ENCODE results near the gene THUMPD3.
A peak's percentile ranks its signal among the peaks of the same experiment; 100 is the strongest.

Gene THUMPD3

DNA sequence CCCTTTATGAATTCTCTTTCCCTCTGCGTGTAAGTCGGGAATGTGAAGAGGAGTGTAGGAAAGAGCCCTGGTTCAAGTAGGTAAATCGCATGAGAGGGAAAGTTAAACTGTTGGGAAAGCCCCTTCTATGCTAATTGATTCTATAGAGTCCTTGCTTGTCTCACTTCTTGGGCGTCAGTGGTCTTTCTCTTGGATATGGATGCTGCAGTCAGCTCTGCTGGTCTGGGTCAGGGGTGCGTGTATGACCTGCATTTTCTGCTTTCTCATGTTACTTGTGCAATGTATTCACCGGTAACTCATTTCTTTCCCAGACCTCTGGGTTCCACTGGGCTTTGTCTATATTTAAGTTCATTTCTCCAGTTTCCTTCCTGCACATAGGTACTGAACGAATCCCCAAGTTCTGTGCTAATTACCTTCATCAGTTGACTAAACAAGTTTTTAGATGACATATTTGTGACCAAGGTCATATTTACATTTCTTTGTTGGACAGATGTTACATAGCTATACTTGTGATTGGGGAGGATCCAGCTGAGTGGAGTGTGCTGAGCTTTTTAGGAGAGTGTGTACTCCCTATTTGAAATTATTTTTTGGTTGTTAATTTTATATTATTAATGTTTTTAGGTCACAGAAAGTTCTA is 36.0 kb downstream of the THUMPD3 start:
- TF ChIP-seq TEAD4 (IDR thresholded peaks at IDR 0.05) (no peak), TAF1 (IDR thresholded peaks at IDR 0.05; ENCODE audit: low read depth) (no peak), CREB1 (IDR thresholded peaks at IDR 0.05; ENCODE audit: low read depth) (no peak), EP300 (IDR thresholded peaks at IDR 0.05; ENCODE audit: borderline replicate concordance) (no peak), FOXM1 (IDR thresholded peaks at IDR 0.05; ENCODE audit: borderline replicate concordance, low read depth) (no peak), YY1 (IDR thresholded peaks at IDR 0.05; ENCODE audit: low read depth) (no peak), RAD21 (IDR thresholded peaks at IDR 0.05; ENCODE audit: low read depth) (no peak), EGR1 (IDR thresholded peaks at IDR 0.05) (no peak), ZBTB7A (IDR thresholded peaks at IDR 0.05; ENCODE audit: low read depth) (no peak), NFIC (IDR thresholded peaks at IDR 0.05) (no peak), CEBPB (IDR thresholded peaks at IDR 0.05) (no peak), TCF12 (IDR thresholded peaks at IDR 0.05; ENCODE audit: low read depth) (no peak)
- TF ChIP-seq, protein P1, sequence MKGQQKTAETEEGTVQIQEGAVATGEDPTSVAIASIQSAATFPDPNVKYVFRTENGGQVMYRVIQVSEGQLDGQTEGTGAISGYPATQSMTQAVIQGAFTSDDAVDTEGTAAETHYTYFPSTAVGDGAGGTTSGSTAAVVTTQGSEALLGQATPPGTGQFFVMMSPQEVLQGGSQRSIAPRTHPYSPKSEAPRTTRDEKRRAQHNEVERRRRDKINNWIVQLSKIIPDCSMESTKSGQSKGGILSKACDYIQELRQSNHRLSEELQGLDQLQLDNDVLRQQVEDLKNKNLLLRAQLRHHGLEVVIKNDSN (IDR thresholded peaks at IDR 0.05), result no peak
- TF ChIP-seq, protein P2, sequence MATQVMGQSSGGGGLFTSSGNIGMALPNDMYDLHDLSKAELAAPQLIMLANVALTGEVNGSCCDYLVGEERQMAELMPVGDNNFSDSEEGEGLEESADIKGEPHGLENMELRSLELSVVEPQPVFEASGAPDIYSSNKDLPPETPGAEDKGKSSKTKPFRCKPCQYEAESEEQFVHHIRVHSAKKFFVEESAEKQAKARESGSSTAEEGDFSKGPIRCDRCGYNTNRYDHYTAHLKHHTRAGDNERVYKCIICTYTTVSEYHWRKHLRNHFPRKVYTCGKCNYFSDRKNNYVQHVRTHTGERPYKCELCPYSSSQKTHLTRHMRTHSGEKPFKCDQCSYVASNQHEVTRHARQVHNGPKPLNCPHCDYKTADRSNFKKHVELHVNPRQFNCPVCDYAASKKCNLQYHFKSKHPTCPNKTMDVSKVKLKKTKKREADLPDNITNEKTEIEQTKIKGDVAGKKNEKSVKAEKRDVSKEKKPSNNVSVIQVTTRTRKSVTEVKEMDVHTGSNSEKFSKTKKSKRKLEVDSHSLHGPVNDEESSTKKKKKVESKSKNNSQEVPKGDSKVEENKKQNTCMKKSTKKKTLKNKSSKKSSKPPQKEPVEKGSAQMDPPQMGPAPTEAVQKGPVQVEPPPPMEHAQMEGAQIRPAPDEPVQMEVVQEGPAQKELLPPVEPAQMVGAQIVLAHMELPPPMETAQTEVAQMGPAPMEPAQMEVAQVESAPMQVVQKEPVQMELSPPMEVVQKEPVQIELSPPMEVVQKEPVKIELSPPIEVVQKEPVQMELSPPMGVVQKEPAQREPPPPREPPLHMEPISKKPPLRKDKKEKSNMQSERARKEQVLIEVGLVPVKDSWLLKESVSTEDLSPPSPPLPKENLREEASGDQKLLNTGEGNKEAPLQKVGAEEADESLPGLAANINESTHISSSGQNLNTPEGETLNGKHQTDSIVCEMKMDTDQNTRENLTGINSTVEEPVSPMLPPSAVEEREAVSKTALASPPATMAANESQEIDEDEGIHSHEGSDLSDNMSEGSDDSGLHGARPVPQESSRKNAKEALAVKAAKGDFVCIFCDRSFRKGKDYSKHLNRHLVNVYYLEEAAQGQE (IDR thresholded peaks at IDR 0.05; ENCODE audit: low read depth), result no peak
- TF ChIP-seq, protein P3, sequence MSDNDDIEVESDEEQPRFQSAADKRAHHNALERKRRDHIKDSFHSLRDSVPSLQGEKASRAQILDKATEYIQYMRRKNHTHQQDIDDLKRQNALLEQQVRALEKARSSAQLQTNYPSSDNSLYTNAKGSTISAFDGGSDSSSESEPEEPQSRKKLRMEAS (IDR thresholded peaks at IDR 0.05), result no peak

DNA sequence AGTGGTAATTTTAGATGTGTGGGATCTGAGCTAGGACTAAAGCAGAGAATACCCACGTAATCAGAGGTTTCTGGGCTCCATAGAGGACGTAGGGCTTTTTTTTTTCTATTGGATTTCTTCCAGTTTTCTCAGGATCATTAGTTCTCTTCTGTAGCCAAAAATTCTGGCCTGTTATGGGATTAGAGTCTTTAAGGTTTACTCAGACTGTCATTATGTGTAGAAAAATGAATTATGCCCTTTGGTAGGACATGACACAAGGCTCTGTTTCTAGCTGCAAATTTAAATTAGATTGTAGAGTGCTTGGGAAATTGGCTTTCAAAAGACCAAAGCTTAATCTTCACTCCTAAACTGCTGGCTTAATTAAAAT is 36.5 kb downstream of the THUMPD3 start:
- TF ChIP-seq NFIC (IDR thresholded peaks at IDR 0.05), result peak; percentile 25; the same call in 1 of the 2 replicates
- TF ChIP-seq, protein P3 (IDR thresholded peaks at IDR 0.05), result no peak

DNA sequence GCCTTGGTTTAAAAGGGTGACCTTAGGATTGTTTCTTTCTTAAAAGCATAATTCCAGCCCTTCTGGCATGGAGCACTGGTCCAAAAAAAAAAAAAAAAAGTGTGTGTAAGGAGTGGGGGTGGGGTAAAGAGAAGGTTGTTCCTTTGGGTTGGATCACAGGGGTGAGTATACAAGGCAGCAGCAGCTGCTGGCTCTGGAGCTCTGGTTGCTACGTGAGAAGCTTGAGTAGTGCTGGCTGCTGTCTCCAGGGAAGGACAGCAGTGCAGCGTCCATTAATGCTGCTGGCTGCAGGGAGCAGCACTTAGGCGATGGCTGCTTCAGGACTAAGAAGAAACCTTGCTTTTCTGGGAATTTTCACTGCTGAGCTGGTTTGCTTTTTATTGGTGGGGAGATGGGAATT is 36.9 kb downstream of the THUMPD3 start:
- TF ChIP-seq, protein P3 (IDR thresholded peaks at IDR 0.05), result no peak
- TF ChIP-seq, protein P2 (IDR thresholded peaks at IDR 0.05; ENCODE audit: low read depth), result no peak
- 0 out of 2 replicates have a peak, but pooled peaks have one; percentile 36 for TF ChIP-seq YY1 (IDR thresholded peaks at IDR 0.05; ENCODE audit: low read depth)

DNA sequence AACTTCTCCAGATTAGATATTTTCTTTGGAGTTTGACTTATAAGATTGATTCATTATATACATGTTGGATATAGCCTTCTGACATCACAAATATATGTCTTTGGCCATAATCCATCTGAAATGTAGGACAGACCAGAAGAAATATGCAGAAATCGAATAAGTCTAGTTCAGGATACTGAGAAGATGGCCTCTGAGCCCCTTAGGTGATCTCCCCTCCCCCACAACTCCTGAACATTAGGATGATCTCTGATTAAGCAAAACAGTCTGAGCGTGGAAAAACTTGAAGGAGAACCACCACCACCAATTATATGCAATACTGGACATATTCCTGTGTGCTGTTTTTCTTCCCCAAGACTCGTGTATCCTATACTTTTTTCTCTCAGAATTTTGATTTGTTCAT is 37.8 kb downstream of the THUMPD3 start:
- TF ChIP-seq, protein P1 (IDR thresholded peaks at IDR 0.05), result no peak
- TF ChIP-seq EGR1 (IDR thresholded peaks at IDR 0.05) (no peak), FOXM1 (IDR thresholded peaks at IDR 0.05; ENCODE audit: borderline replicate concordance, low read depth) (no peak), TEAD4 (IDR thresholded peaks at IDR 0.05) (no peak), EP300 (IDR thresholded peaks at IDR 0.05; ENCODE audit: borderline replicate concordance) (no peak), CEBPB (IDR thresholded peaks at IDR 0.05) (no peak), TAF1 (IDR thresholded peaks at IDR 0.05; ENCODE audit: low read depth) (no peak), NFIC (IDR thresholded peaks at IDR 0.05) (no peak), ZBTB7A (IDR thresholded peaks at IDR 0.05; ENCODE audit: low read depth) (no peak), TCF12 (IDR thresholded peaks at IDR 0.05; ENCODE audit: low read depth) (no peak)
- TF ChIP-seq, protein P3 (IDR thresholded peaks at IDR 0.05), result no peak
- TF ChIP-seq, protein P2 (IDR thresholded peaks at IDR 0.05; ENCODE audit: low read depth), result no peak

Measured in Ishikawa (cell line).